ENCODE measurements around the gene MLNR.

MLNR gene

DNA sequence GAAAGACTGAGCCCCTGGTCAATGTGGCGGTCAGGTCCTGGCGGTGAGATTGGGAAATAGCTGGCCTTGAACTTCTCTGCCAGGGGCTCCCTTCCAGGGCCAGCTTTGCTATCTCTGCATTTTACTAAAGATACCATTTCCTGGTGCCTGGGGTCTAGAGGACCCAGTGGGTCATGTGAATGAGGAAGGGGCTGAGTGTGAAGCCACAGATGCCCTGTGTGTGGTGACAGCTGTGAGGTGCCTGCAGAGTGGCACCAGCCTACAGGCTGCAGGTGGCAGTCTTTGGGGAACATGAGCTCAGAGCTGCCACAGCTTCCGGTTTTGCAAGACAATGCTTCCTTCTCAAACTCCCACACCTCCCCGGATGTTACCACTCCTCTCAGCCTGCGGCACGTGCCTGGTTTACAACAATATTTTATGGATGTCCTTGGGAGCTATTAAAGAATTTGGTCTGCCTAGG is 5.2 kb upstream of the MLNR start:
- peak; percentile 30 for ATAC-seq
- TF ChIP-seq SNAI2 (CRISPR knock-in tag; IDR thresholded peaks at IDR 0.05) (no peak), ZNF8 (CRISPR knock-in tag; IDR thresholded peaks at IDR 0.05) (no peak), BACH2 (CRISPR knock-in tag; IDR thresholded peaks at IDR 0.05; ENCODE audit: borderline replicate concordance) (no peak)
- TF ChIP-seq, protein P1, sequence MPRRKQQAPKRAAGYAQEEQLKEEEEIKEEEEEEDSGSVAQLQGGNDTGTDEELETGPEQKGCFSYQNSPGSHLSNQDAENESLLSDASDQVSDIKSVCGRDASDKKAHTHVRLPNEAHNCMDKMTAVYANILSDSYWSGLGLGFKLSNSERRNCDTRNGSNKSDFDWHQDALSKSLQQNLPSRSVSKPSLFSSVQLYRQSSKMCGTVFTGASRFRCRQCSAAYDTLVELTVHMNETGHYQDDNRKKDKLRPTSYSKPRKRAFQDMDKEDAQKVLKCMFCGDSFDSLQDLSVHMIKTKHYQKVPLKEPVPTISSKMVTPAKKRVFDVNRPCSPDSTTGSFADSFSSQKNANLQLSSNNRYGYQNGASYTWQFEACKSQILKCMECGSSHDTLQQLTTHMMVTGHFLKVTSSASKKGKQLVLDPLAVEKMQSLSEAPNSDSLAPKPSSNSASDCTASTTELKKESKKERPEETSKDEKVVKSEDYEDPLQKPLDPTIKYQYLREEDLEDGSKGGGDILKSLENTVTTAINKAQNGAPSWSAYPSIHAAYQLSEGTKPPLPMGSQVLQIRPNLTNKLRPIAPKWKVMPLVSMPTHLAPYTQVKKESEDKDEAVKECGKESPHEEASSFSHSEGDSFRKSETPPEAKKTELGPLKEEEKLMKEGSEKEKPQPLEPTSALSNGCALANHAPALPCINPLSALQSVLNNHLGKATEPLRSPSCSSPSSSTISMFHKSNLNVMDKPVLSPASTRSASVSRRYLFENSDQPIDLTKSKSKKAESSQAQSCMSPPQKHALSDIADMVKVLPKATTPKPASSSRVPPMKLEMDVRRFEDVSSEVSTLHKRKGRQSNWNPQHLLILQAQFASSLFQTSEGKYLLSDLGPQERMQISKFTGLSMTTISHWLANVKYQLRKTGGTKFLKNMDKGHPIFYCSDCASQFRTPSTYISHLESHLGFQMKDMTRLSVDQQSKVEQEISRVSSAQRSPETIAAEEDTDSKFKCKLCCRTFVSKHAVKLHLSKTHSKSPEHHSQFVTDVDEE (CRISPR knock-in tag; IDR thresholded peaks at IDR 0.05), result no peak

DNA sequence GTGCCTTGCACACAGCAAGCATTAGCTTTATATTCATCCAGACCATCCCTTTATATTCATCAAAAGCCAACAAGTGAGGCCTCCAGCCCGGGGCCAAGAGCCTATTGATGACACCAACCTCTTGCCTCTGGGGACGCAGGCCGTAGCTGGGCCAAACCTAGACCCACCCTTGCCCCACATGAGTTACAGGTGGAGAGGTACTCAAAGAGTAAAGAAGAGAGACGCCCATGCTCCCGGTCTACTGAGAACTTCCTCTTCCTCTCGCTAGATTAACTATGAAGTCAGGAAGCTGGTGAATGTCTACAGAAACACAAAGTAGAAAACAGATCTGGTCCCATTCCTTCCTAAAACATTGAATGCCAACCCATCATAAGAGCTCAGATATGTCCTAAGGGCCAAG is 3.8 kb upstream of the MLNR start:
- no peak for ATAC-seq
- TF ChIP-seq BACH2 (CRISPR knock-in tag; IDR thresholded peaks at IDR 0.05; ENCODE audit: borderline replicate concordance), result no peak
- no peak for TF ChIP-seq ARNTL (CRISPR knock-in tag; IDR thresholded peaks at IDR 0.05; ENCODE audit: borderline replicate concordance, low read depth)
- TF ChIP-seq TOX (CRISPR knock-in tag; IDR thresholded peaks at IDR 0.05; ENCODE audit: borderline replicate concordance), result no peak
- TF ChIP-seq ESRRG (CRISPR knock-in tag; IDR thresholded peaks at IDR 0.05), result no peak
- TF ChIP-seq ZFP3 (CRISPR knock-in tag; IDR thresholded peaks at IDR 0.05), result no peak
- no peak for TF ChIP-seq CSDC2 (CRISPR knock-in tag; IDR thresholded peaks at IDR 0.05)
- TF ChIP-seq ZFP30 (CRISPR knock-in tag; IDR thresholded peaks at IDR 0.05), result no peak
- TF ChIP-seq, protein P2, sequence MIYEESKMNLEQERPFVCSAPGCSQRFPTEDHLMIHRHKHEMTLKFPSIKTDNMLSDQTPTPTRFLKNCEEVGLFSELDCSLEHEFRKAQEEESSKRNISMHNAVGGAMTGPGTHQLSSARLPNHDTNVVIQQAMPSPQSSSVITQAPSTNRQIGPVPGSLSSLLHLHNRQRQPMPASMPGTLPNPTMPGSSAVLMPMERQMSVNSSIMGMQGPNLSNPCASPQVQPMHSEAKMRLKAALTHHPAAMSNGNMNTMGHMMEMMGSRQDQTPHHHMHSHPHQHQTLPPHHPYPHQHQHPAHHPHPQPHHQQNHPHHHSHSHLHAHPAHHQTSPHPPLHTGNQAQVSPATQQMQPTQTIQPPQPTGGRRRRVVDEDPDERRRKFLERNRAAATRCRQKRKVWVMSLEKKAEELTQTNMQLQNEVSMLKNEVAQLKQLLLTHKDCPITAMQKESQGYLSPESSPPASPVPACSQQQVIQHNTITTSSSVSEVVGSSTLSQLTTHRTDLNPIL (CRISPR knock-in tag; IDR thresholded peaks at IDR 0.05; ENCODE audit: low read depth), result no peak
- no peak for TF ChIP-seq ZC3H10 (CRISPR knock-in tag; IDR thresholded peaks at IDR 0.05)
- no peak for TF ChIP-seq PPARA (CRISPR knock-in tag; IDR thresholded peaks at IDR 0.05; ENCODE audit: borderline replicate concordance)
- no peak for TF ChIP-seq SNAI2 (CRISPR knock-in tag; IDR thresholded peaks at IDR 0.05)
- TF ChIP-seq RARB (CRISPR knock-in tag; IDR thresholded peaks at IDR 0.05), result no peak
- TF ChIP-seq OSR1 (CRISPR knock-in tag; IDR thresholded peaks at IDR 0.05), result no peak

GRCh38 chr13:49217962-49218492 is 2.1 kb upstream of the MLNR start:
- TF ChIP-seq ZFP30 (CRISPR knock-in tag; IDR thresholded peaks at IDR 0.05), result no peak
- no peak for TF ChIP-seq ZNF8 (CRISPR knock-in tag; IDR thresholded peaks at IDR 0.05)
- TF ChIP-seq, protein P2 (CRISPR knock-in tag; IDR thresholded peaks at IDR 0.05; ENCODE audit: low read depth), result no peak
- TF ChIP-seq PATZ1 (CRISPR knock-in tag; IDR thresholded peaks at IDR 0.05; ENCODE audit: borderline replicate concordance), result no peak
- no peak for TF ChIP-seq ZNF70 (CRISPR knock-in tag; IDR thresholded peaks at IDR 0.05)
- TF ChIP-seq SNAI2 (CRISPR knock-in tag; IDR thresholded peaks at IDR 0.05), result no peak
- TF ChIP-seq, protein P3, sequence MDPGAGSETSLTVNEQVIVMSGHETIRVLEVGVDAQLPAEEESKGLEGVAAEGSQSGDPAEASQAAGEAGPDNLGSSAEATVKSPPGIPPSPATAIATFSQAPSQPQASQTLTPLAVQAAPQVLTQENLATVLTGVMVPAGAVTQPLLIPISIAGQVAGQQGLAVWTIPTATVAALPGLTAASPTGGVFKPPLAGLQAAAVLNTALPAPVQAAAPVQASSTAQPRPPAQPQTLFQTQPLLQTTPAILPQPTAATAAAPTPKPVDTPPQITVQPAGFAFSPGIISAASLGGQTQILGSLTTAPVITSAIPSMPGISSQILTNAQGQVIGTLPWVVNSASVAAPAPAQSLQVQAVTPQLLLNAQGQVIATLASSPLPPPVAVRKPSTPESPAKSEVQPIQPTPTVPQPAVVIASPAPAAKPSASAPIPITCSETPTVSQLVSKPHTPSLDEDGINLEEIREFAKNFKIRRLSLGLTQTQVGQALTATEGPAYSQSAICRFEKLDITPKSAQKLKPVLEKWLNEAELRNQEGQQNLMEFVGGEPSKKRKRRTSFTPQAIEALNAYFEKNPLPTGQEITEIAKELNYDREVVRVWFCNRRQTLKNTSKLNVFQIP (CRISPR knock-in tag; IDR thresholded peaks at IDR 0.05; ENCODE audit: borderline replicate concordance, low read depth), result no peak
- no peak for TF ChIP-seq PPARA (CRISPR knock-in tag; IDR thresholded peaks at IDR 0.05; ENCODE audit: borderline replicate concordance)
- no peak for TF ChIP-seq ISL1 (CRISPR knock-in tag; IDR thresholded peaks at IDR 0.05)
- no peak for ATAC-seq
